Urinary bladder (tissue), 4 donors: ENCODE data around the gene NOX3. TPM values are rescaled to one million over a fixed set of nuclear protein-coding genes. Genes with fewer than 3 reads are reported as not detected.
"Not testable (repeated sequence)": the region's sequence is repeated elsewhere in the genome, so short reads cannot be mapped to it uniquely, and the experiment has no call there.

Source experiments
- DNase-seq: peaks from one replicate; pipeline ENCODE4 v3.0.0-alpha.2; 2015; ENCODE audit errors: extremely low spot score
- H3K27ac ChIP-seq: one replicate; pipeline ENCODE4 v1.5.1; 2013; ENCODE audit warnings: low read depth, mild to moderate bottlenecking, moderate library complexity
- H3K36me3 ChIP-seq: one replicate; pipeline ENCODE4 v1.6.1; 2013; ENCODE audit warnings: mild to moderate bottlenecking, moderate library complexity; ENCODE audit not compliant: insufficient read depth
- H3K4me1 ChIP-seq: one replicate; pipeline ENCODE4 v1.6.1; 2013; ENCODE audit warnings: mild to moderate bottlenecking, moderate library complexity; ENCODE audit not compliant: insufficient read depth
- H3K4me3 ChIP-seq: one replicate; pipeline ENCODE4 v1.5.1; 2013; ENCODE audit warnings: low read depth, low read length
- WGBS: extraction: QIAGEN DNeasy Blood & Tissue Kit; methylation state at CpG from one replicate; pipeline ENCODE4 v1.1.7; 2013; 5-methylcytosine and 5-hydroxymethylcytosine counted together
- polyA plus RNA-seq: library from polyadenylated mRNA; stranded (reverse); fragments of 200-250 nt; gene quantifications from one replicate; pipeline ENCODE4 v1.2.3, GENCODE V29; 2013
- total RNA-seq: library from RNA; depleted of rRNA; stranded (reverse); fragments of >200 nt; gene quantifications from one replicate; pipeline ENCODE4 v1.2.3, GENCODE V29; 2014
- donor health status: healthy with polysubstance abuse.
- donor health status: healthy.

NOX3 gene
- total and polyA plus RNA-seq, 2 donors = not detected

DNA sequence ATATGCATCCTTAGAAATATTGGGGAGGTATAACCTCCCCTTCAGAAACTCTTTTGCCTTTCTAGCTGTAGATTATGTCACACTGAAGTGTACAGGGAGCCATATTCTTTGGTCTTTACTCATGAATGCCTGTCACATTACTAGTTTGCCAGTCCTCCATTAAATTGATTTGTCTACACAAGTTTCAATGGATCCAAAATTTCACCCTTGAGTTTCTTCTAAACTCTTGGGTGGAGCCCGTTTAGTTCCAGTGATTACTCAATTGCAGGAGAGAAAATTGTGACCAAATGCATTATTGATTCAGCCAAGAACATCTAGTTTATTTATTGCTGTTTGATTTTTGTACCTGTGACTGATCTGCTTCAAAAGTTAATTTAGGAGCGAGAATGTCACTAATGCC lies 81.0 kb downstream of the NOX3 start:
- H3K4me3 ChIP-seq = no peak overlapping the region
- no peaks in the 10 kb centered on the region for H3K4me1 ChIP-seq
- no peak overlapping the region for H3K27ac ChIP-seq
- no peak for DNase-seq
- 93% methylated on average over 2 of the region's 2 CpGs for WGBS
- no peaks in the 10 kb centered on the region for H3K36me3 ChIP-seq

DNA sequence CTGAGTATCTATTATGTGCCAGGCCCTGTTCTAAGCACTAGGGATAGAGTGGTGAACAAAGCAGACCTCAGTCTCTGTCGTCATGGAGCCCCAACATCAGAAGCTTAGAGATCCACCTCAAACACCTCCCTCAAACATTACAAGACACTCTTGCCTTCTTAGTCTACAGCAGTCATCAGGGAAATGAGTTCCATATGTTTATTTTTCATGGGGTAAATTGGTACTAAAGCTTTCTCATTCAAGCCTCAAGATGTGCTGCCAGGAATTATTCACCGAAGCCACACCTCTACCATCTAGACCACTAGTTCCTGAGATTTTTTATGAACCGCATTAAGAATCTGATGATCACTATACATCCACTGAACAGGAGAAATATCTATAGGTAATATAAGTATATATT lies 82.4 kb downstream of the NOX3 start:
- Histone ChIP-seq H3K27ac (no peak overlapping the region), H3K4me1 (no peaks in the 10 kb centered on the region), H3K36me3 (no peaks in the 10 kb centered on the region), H3K4me3 (no peak overlapping the region)
- WGBS = 88% methylated on average over 3 of the region's 3 CpGs
- DNase-seq = no peak

DNA sequence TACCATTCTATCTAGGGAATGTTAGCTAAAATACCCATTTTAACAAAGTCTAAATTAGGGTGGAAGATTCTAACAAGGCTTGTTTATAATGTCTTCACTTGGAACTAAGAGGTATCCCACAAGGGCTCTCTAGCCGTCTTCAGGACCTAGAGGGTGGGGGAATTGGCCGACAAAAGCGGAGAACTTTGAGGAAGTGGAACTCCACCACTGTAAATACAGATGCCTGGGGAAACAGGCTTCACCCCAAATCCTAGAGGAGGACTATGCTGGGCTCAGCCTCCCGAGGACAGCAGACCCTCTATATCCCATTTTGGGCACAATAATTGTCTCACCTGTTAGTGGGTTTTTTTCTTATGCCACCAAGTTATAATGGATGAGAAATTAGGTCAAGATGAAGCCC lies 83.4 kb downstream of the NOX3 start:
- WGBS = 87% methylated on average over 4 of the region's 4 CpGs

DNA sequence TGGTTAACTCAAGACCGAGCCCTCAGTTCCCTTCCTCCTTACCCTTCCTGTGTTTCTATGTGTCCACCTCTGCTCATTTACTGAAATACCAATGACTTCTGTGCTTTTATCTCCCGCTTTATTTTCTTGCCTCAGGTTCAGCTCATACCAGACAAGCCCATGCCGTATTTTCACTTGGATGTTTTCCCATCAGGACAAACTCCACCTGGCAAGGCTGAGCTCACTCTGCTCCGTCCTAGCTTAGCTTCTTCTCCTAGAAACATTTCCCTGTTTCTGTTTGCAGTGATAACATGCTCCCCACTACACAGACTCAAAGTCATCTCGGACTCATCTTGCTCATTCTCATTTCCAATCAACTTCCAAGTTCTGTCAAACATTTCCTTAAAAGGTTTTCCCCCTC lies 84.4 kb downstream of the NOX3 start:
- H3K36me3 ChIP-seq = no peaks in the 10 kb centered on the region
- DNase-seq = no peak
- no peak overlapping the region for H3K27ac ChIP-seq
- no peak overlapping the region for H3K4me3 ChIP-seq
- no peaks in the 10 kb centered on the region for H3K4me1 ChIP-seq
- WGBS = 58% methylated on average over 5 of the region's 5 CpGs

More for the DNA sequence above, 83.4 kb downstream of the NOX3 start:
- H3K27ac ChIP-seq = no peak overlapping the region
- H3K36me3 ChIP-seq = no peaks in the 10 kb centered on the region
- DNase-seq = no peak
- no peak overlapping the region for H3K4me3 ChIP-seq
- H3K4me1 ChIP-seq = no peaks in the 10 kb centered on the region

DNA sequence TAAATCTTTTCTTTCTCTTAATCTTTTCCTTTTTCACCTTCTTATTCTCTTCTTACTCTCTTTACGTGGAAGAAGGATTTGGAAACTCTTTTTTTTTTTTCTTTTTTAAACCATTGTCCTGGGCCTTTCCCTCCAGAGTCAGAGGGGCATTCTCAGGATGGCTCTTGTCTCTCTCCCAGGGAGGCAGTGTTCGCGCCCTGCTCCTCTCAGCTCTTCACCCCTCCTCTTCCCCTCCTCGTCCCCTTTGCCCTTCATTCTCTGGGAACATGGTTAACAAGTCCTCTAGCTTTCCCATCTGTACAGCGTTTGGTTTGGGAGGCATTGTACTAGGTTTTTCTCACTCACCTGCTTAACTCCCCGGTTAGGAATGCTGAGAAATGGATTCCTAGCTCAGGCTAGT lies 89.3 kb downstream of the NOX3 start:
- no peaks in the 10 kb centered on the region for H3K4me1 ChIP-seq
- WGBS = 83% methylated on average over 6 of the region's 6 CpGs
- H3K36me3 ChIP-seq = no peaks in the 10 kb centered on the region
- DNase-seq = no peak
- H3K4me3 ChIP-seq = no peak overlapping the region
- no peak overlapping the region for H3K27ac ChIP-seq

DNA sequence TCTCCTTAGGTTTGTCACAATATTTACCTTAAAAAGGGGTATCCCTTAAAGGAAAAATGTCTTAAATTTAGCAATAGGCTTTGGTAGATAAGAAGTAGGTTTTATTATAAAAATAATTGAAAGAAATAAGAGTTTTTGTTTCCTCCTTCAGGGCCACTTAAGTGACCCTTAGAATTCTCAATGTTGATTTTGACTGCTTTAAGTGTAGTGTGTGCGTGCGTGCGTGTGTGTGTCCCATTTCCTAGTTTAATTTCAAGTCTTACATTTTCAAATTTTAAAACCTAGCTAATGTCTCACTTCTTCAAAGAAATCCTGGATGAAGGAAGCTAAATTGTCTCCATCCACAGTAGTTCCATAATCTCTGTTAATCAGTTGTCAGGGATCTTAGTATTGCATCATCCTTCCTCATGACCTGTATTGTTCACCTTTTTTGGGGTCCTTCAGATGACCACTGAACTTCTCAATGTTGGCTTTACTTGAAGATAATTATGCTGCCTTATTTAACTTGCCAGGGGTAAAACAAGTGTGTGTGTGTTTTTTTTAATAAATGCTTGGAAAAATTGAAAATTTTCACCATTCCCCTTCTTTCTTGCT lies 90.7 kb downstream of the NOX3 start:
- no peak overlapping the region for H3K4me3 ChIP-seq
- 97% methylated on average over 3 of the region's 3 CpGs for WGBS
- no peaks in the 10 kb centered on the region for H3K4me1 ChIP-seq

DNA sequence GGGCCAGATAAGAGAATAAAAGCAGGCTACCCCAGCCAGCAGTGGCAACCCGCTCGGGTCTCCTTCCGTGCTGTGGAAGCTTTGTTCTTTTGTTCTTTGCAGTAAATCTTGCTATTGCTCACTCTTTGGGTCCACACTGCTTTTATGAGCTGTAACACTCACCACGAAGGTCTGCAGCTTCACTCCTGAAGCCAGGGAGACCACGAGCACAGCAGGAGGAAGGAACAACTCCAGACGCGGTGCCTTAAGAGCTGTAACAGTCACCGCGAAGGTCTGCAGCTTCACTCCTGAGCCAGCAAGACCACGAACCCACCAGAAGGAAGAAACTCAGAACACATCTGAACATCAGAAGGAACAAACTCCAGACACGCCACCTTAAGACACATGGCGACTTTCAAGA lies 91.6 kb downstream of the NOX3 start:
- DNase-seq, H3K36me3 ChIP-seq: not testable (repeated sequence)
- WGBS = 82% methylated on average over 12 of the region's 12 CpGs

More for the DNA sequence above, 90.7 kb downstream of the NOX3 start:
- Histone ChIP-seq H3K27ac (no peak overlapping the region), H3K36me3 (no peaks in the 10 kb centered on the region)
- no peak for DNase-seq

DNA sequence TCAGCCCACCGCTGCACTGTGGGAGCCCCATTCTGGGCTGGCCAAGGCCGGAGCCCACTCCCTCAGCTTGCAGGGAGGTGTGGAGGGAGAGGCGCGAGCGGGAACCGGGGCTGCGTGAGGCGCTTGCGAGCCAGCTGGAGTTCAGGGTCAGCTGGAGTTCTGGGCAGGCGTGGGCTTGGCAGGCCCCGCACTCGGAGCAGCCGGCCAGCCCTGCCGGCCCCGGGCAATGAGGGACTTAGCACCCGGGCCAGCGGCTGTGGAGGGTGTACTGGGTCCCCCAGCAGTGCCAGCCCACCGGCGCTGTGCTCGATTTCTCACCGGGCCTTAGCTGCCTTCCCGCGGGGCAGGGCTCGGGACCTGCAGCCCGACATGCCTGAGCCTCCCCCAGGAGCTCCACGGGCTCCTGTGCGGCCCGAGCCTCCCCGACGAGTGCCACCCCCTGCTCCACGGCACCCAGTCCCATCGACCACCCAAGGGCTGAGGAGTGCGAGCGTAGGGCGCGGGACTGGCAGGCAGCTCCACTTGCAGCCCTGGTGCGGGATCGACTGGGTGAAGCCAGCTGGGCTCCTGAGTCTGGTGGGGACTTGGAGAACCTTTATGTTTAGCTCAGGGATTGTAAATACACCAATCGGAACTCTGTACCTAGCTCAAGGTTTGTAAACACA lies 92.5 kb downstream of the NOX3 start:
- not testable (repeated sequence) for DNase-seq, H3K4me1 ChIP-seq, H3K36me3 ChIP-seq, H3K4me3 ChIP-seq, H3K27ac ChIP-seq
- 98% methylated on average over 35 of the region's 39 CpGs for WGBS

More for the DNA sequence above, 91.6 kb downstream of the NOX3 start:
- H3K4me1 ChIP-seq, H3K27ac ChIP-seq, H3K4me3 ChIP-seq: not testable (repeated sequence)

DNA sequence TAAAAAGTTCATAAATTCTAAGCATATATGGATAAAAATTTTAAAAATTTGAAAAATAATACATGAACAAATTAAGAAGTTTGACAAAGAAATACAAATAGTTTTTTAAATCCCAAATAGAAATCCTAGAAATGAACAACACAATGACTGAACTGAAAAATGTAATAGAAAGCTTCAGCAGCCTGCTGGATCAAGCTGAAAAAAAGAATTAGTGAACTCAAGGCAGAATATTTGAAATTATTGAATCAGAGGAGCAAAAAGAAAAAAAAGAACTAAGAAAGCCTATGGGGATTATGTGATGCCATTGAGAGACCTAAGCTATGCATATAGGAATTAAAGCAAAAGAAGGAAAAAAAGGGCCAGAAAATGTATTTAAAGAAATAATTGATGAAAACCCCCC lies 101.5 kb downstream of the NOX3 start:
- Histone ChIP-seq H3K4me1 (no peaks in the 10 kb centered on the region), H3K4me3 (no peak overlapping the region), H3K27ac (no peak overlapping the region), H3K36me3 (no peaks in the 10 kb centered on the region)
- DNase-seq = no peak

DNA sequence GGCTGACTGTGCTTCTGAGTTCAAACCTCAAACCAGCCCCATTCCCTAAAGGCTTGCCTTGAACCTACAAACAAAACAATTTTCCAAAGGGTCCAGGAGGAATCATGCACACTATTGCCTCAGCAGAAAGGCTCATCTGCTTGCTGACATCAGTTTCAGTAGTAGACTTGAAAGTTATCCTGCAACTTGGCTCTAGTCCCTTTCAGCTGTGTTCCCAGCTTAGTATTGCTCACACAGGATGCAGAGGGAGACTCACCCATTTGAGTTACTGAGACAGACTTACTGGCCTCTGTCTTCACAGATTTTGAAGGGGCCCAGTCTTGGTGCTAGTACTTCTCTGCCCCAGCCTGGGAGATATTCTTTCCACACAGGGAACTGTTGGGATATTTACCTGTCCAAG lies 102.8 kb downstream of the NOX3 start:
- H3K4me1 ChIP-seq = no peaks in the 10 kb centered on the region
- DNase-seq = no peak
- H3K27ac ChIP-seq = no peak overlapping the region
- no peaks in the 10 kb centered on the region for H3K36me3 ChIP-seq
- no peak overlapping the region for H3K4me3 ChIP-seq

DNA sequence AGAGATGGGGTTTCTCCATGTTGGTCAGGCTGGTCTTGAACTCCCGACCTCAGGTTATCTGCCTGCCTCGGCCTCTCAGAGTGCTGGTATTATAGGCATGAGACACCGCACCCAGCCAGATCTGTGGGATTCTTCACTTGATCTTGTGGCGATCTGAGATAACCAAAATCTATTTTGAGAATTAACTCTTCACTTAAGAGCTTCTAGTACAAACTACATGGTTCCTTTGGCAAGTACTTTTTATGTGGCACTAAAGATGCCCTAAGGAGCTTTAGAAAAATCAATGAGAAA lies 103.6 kb downstream of the NOX3 start:
- Histone ChIP-seq H3K27ac (no peak overlapping the region), H3K36me3 (no peaks in the 10 kb centered on the region), H3K4me1 (no peaks in the 10 kb centered on the region), H3K4me3 (no peak overlapping the region)
- WGBS = 75% methylated on average over 4 of the region's 4 CpGs
- DNase-seq = no peak

DNA sequence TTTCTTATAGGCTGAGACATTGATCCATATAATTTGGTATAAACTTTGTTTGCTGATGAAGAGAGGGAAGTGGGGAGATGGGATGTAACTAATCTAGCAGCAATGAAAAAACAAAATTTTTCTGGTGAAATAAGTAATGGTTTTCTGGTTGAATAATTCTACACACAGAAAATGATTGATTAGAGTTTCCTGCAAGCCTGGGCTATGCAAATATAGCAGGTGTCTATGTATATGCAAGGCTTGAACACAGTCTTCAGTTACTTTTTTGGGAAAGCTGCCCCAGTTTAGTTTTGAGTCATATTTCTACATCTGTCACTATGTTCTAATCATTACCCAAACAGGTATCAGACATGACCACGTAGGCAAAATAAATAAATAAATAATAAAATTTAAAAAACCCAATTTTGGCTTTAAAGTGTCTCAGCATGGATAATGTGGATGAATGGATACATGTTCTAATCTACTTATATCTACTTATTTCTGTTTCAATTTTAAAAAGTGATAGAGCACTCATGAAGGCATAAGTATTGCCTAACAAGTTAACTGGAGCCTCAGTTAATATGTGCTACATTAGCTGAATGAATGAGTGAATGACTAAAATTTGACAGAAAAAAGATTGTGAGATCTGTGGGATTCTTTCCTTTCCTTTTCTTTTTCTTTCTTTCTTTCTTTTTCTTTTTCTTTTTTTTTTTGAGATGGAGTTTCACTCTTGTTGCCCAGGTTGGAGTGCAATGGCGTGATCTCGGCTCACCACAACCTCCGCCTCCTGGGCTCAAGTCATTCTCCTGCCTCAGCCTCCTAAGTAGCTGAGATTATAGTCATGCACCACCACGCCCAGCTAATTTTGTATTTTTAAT lies 104.1 kb downstream of the NOX3 start:
- Histone ChIP-seq H3K27ac (no peak overlapping the region), H3K4me3 (no peak overlapping the region), H3K36me3 (no peaks in the 10 kb centered on the region), H3K4me1 (no peaks in the 10 kb centered on the region)
- no peak for DNase-seq
- WGBS = 92% methylated on average over 5 of the region's 5 CpGs

DNA sequence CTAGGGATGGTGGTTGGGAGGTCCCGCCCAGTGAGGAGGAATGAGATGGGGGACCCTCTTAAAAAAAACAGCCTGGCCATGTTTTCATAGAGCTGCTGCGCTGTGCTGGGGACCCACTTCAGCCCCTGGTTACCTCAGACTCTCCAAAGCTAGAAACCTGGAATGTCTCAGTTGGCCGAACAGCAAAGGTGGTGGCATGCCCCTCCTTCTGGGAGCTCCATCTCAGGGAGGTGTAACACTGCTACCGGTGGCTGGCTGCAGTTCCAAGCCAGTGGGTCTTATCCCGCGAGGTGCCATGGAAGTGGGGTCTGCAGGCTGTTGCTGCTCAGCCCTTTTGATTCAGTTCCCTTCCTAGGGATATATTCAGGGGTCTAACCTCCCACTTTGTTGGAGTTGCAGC lies 105.7 kb downstream of the NOX3 start:
- Histone ChIP-seq H3K4me3 (no peak overlapping the region), H3K36me3 (no peaks in the 10 kb centered on the region), H3K4me1 (no peaks in the 10 kb centered on the region), H3K27ac (no peak overlapping the region)
- WGBS = 97% methylated on average over 6 of the region's 6 CpGs
- DNase-seq = no peak

DNA sequence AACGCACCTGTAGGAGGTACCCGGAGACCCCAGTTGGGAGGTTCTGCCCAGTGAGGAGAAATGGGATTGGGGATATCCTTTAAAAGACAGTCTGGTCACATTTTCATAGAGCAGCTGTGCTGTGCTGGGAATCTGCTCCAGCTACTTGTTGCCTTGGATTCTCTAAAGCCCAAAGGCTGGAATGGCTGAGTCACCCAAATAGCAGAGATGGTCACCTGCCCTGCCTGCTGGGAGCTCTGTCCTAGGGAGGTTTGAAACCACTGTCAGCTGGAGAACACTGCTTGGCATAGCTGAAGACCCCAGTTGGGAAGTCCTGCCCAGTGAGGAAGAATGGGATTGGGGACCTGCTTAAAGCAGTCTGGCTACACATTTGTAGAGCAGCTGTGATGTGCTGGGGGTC lies 106.5 kb downstream of the NOX3 start:
- H3K4me3 ChIP-seq = no peak overlapping the region
- DNase-seq = no peak
- WGBS = 89% methylated on average over 2 of the region's 2 CpGs
- H3K27ac ChIP-seq = no peak overlapping the region
- no peaks in the 10 kb centered on the region for H3K4me1 ChIP-seq
- no peaks in the 10 kb centered on the region for H3K36me3 ChIP-seq
